Measurements from ENCODE around the gene LPP.

Gene LPP

GRCh38 chr3:188220988-188221818 is 67.2 kb downstream of the LPP start:
- peak; percentile 37 for DNase-seq (ENCODE audit: low spot score)

GRCh38 chr3:188223936-188224335 is 70.0 kb downstream of the LPP start:
- no peak for DNase-seq (ENCODE audit: low spot score)

- DNase-seq (ENCODE audit: low spot score), result no peak
Observed at GRCh38 chr3:188227442-188227841, 73.5 kb downstream of the LPP start.

GRCh38 chr3:188229177-188229576 is 75.2 kb downstream of the LPP start:
- DNase-seq (ENCODE audit: low spot score), result no peak

- no peak for DNase-seq (ENCODE audit: low spot score)
Observed at GRCh38 chr3:188229726-188230125, 75.8 kb downstream of the LPP start.

GRCh38 chr3:188230962-188231361 is 77.0 kb downstream of the LPP start:
- no peak for DNase-seq (ENCODE audit: low spot score)

GRCh38 chr3:188231456-188231855 is 77.5 kb downstream of the LPP start:
- DNase-seq (ENCODE audit: low spot score), result no peak

- DNase-seq (ENCODE audit: low spot score), result no peak
Observed at GRCh38 chr3:188232656-188233055, 78.7 kb downstream of the LPP start.

- no peak for DNase-seq (ENCODE audit: low spot score)
Observed at GRCh38 chr3:188233320-188233719, 79.4 kb downstream of the LPP start.

- DNase-seq (ENCODE audit: low spot score), result no peak
Observed at GRCh38 chr3:188234132-188234531, 80.2 kb downstream of the LPP start.

GRCh38 chr3:188236271-188236670 is 82.3 kb downstream of the LPP start:
- DNase-seq (ENCODE audit: low spot score), result no peak

- no peak for DNase-seq (ENCODE audit: low spot score)
Observed at GRCh38 chr3:188239035-188239434, 85.1 kb downstream of the LPP start.

- DNase-seq (ENCODE audit: low spot score), result no peak
Observed at GRCh38 chr3:188239577-188239976, 85.6 kb downstream of the LPP start.

GRCh38 chr3:188240189-188240981 is 86.4 kb downstream of the LPP start:
- DNase-seq (ENCODE audit: low spot score), result no peak

GRCh38 chr3:188241072-188241471 is 87.1 kb downstream of the LPP start:
- no peak for DNase-seq (ENCODE audit: low spot score)

- no peak for DNase-seq (ENCODE audit: low spot score)
Observed at GRCh38 chr3:188241883-188242282, 87.9 kb downstream of the LPP start.

- DNase-seq (ENCODE audit: low spot score), result no peak
Observed at GRCh38 chr3:188242436-188243123, 88.6 kb downstream of the LPP start.

GRCh38 chr3:188243124-188243795 is 89.3 kb downstream of the LPP start:
- no peak for DNase-seq (ENCODE audit: low spot score)

- no peak for DNase-seq (ENCODE audit: low spot score)
Observed at GRCh38 chr3:188244395-188244861, 90.5 kb downstream of the LPP start.

GRCh38 chr3:188246905-188247304 is 92.9 kb downstream of the LPP start:
- no peak for DNase-seq (ENCODE audit: low spot score)

- no peak for DNase-seq (ENCODE audit: low spot score)
Observed at GRCh38 chr3:188248036-188248561, 94.1 kb downstream of the LPP start.

Data from AG08396 (cell line).